ENCODE results near the gene GPR149.
"Not testable (repeated sequence)": the region's sequence is repeated elsewhere in the genome, so short reads cannot be mapped to it uniquely, and the experiment has no call there.

The GPR149 gene

GRCh38 chr3:154430014-154430413, at the start of gene GPR149:
Gene GPR149 (minus strand): TSS chr3:154430190. CDS start chr3:154429615, 575 bp downstream.
- no peak for DNase-seq

- no peak for DNase-seq
Measured at GRCh38 chr3:154473769-154474168, 43.8 kb upstream of the GPR149 start.

- DNase-seq = no peak
Measured at GRCh38 chr3:154469585-154469984, 39.6 kb upstream of the GPR149 start.

- DNase-seq = no peak
Measured at GRCh38 chr3:154464440-154465190, 34.6 kb upstream of the GPR149 start.

- no peak for DNase-seq
Measured at GRCh38 chr3:154458560-154458959, 28.6 kb upstream of the GPR149 start.

- not testable (repeated sequence) for DNase-seq
Measured at GRCh38 chr3:154439081-154439480, 9.1 kb upstream of the GPR149 start.

GRCh38 chr3:154431043-154431442, 1.1 kb upstream of the GPR149 start:
- no peak for DNase-seq

- DNase-seq = no peak
Measured at GRCh38 chr3:154428286-154429206, 1.4 kb downstream of the GPR149 start.

GRCh38 chr3:154427685-154428285, 2.2 kb downstream of the GPR149 start:
- DNase-seq = no peak

GRCh38 chr3:154422694-154423093, 7.3 kb downstream of the GPR149 start:
- DNase-seq = no peak

- DNase-seq = no peak
Measured at GRCh38 chr3:154421083-154421482, 8.9 kb downstream of the GPR149 start.

- DNase-seq = no peak
Measured at GRCh38 chr3:154398084-154398967, 31.7 kb downstream of the GPR149 start.

- DNase-seq = no peak
Measured at GRCh38 chr3:154389861-154390260, 40.1 kb downstream of the GPR149 start.

- DNase-seq = no peak
Measured at GRCh38 chr3:154384479-154384878, 45.5 kb downstream of the GPR149 start.

GRCh38 chr3:154378311-154378710, 51.7 kb downstream of the GPR149 start:
- no peak for DNase-seq

GRCh38 chr3:154367221-154367620, 62.8 kb downstream of the GPR149 start:
- no peak for DNase-seq

- DNase-seq = no peak
Measured at GRCh38 chr3:154364849-154365248, 65.1 kb downstream of the GPR149 start.

GRCh38 chr3:154361099-154361498, 68.9 kb downstream of the GPR149 start:
- no peak for DNase-seq

GRCh38 chr3:154356009-154356408, 74.0 kb downstream of the GPR149 start:
- no peak for DNase-seq

GRCh38 chr3:154349223-154349622, 80.8 kb downstream of the GPR149 start:
- DNase-seq = no peak

- DNase-seq = no peak
Measured at GRCh38 chr3:154345422-154346122, 84.4 kb downstream of the GPR149 start.

GRCh38 chr3:154338570-154338969, 91.4 kb downstream of the GPR149 start:
- no peak for DNase-seq
